Hypothalamus (tissue), 51 donors: ENCODE data around the gene MRPL55.
A peak's percentile ranks its signal among the peaks of the same experiment; 100 is the strongest.

ENCODE experiments used
- DNase-seq, 51 donors: peaks; one replicate each; lab custom pipeline; 2025; lab: John Stamatoyannopoulos, UW

The MRPL55 gene

DNA sequence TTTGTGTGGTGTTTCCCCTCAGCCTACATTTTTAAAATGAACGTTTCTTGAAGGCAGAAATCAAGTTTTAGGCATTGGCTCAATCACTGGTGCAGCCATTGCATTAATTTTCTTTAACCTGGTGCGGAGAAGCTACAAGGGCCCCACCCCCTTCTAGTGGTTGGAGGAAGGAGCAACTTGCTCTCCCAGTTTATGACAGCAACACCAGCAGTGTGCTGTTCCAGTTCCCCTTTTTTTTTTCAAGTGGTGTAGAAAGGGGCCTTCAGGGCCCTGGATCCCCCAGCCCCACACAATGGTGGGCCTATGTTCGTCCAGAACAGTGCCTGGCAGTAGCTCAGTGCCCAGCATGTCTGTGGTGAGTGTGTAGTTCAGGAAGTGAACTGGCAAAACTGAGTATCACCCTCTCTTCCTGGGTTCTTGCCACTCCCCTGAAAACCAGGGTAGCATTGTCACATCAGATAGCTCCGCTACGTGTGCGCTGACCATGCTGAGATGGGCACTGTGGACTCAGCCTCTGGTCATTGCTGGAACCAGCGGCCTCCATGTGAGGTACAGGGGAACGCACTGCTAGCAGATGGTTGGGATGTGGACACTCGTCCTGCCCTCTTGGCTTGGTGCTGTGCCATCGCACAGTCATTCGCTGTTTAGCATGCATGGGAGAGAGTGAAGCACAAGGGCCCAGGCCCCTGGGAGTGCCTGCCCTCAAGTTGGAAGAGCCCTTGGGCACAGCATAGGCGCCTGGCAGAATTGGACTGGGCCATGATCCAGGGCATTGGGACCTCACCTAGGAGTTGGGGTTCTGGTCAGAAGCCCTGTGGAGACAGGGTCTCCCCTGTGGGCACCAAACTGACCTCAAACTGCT, 19.3 kb downstream of the MRPL55 start:
- peak in 1 of 51 donors; percentile 12 for DNase-seq

- no peak for DNase-seq
These were observed 20.3 kb downstream of the MRPL55 start for GRCh38 chr1:228088586-228089498.

DNA sequence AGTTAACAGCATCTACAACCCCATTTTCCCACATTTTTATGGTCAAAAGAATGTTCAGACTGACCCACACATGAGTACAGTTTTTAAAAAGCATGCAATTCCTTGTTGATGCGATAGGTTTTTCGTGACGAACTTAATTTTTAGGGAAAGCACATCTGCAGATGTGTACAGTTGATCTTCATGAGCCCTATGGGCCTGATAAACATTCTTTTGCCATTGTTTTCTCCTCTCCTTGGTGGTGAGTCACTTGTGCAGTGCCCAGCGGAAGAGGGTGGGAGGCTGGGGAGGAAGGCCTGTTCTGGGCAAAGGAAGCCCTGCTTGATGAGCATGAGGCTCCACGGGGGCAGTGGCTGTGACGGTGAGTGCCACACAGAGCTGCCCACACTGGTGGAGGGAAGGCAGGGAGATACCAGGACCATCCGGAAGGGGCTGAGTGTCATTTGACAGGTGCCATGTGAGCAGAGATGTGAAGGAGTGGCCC, 21.3 kb downstream of the MRPL55 start:
- peak in 2 of 51 donors; percentile 24 to 42 for DNase-seq

GRCh38 chr1:228085287-228085951, 23.7 kb downstream of the MRPL55 start:
- no peak for DNase-seq

GRCh38 chr1:228084797-228085196, 24.3 kb downstream of the MRPL55 start:
- DNase-seq, result no peak

DNA sequence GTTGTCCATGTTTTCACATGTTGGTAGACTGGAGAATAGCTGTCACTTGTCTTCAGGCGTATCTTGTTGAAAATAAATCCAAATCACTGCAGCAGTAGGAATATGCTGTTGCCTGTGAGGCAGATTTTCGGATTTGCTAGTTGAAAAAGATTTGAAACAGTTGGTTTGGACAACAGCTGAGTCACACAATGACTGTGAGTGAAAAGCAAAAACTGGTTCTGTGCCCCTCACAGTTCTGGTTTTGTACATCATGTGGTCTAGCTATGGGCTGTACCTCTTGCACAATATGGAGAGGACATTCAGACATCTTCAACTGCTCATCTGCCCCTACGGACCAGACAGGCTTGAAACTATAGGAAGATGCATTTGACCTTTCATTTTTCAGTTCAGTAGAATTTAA, 24.8 kb downstream of the MRPL55 start:
- DNase-seq, result peak in 2 of 51 donors; percentile 8 to 30

DNA sequence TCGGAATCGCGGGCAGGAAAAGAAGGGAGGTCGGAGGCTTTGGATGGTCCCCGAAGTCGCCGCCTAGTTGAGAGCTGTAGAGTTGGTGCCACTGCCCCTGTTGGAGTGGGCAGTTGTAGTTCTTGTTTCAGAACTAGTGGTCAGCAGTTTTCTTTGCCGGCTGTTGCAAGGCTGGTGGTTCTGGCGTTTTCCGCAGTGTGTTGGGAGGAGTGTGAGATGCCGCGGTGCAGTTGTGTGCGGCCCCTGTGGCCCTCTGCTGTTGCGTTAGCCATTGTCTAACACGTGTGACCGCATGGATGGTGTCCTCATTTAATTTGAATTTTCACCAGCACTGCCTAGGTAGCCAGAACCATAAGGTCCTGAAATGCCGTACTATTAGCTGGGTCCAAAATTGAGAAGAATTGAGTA, 25.2 kb downstream of the MRPL55 start:
- peak in 11 of 51 donors; percentile 9 to 42 (median 23) for DNase-seq

DNA sequence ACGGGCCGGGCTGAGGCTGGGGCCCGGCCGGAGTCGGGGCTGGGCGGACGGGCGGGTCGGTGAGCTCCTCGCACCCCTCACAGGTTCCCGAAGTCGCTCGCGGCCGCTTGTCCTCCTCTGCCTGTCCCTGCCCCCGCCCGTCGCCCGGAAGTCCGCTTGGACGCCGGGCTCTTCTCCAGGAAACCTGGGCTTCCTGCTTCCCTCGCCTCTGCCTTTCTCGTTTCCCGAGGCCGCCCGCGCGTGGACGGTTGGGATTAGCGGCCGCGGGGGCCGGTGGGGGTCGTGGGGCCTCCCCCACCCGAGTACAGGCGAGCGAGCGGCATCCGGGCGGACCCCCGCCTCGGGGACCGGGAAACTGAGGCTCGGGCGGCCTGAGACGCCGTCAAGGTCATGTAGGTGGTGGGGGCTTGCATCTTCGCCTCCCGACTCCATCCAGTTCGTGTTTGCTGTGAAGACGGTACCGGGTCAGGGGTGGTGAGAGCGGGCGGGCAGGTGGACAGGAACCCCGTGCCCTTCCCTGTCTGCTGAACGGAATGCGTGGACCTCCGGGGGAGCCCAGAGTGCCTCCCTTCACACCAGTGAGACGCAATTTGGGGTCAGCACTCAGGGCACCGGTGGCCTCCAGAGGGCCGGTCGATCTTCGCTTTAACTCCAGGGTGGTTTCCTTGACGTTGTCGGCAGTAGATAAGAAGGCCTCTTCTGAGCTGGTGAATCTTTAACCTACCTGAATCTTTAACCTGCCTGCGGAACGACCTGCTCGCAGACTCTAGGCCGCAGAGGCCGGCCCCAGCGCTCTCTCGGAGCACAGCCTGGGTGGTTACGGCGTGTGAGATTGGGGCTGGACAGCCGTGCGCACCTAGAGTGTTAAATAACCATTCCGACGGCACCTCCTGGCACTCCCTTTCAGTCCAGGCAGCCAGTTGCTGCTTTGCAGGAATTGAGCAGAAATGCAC, 25.9 kb downstream of the MRPL55 start:
- DNase-seq, result peak in 18 of 51 donors; percentile 16 to 69 (median 54)

DNA sequence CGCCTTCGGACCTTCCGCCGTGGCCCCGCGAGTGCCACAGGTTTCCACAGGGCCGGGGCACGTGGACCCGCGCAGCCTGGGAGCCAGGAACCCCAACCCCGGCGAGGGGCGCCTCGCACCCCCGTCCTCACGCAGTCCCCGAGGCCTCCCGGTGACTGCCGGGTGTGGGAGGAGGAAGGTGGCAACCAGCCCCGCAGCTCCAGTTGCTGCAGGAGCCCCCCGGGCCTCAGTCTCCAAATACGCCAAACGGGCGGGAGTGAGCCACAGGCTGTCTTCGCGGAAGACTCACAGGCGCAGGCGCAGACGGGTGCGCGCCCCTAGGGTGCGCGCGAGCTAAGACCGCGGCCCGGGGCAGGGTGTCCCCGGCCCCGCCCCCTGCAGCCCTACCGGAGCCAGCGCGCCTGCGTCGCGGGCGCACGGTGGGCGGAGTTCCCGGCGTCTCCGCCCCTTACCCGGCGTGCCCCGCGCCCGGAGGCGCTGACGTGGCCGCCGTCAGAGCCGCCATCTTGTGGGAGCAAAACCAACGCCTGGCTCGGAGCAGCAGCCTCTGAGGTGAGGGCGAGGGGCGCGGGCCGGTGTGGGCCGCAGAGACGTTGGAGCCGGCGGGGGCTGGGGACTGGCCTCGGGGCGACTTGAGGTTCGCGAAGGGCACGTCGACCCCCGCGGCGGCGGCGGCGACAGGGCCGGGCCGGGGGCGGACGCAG, 26.7 kb downstream of the MRPL55 start, which contains the start of gene ARF1:
Gene ARF1, plus strand, starts transcription at position 495 of the 704 bp plus-strand sequence. CDS start 14,407 bp downstream, outside the sequence.
- peak; percentile 31 to 95 (median 85) for DNase-seq

GRCh38 chr1:228081578-228082213, 27.4 kb downstream of the MRPL55 start:
- DNase-seq, result peak in 1 of 51 donors; percentile 54

GRCh38 chr1:228081144-228081543, 28.0 kb downstream of the MRPL55 start:
- no peak for DNase-seq

- no peak for DNase-seq
These were observed 29.4 kb downstream of the MRPL55 start for GRCh38 chr1:228079601-228080263.

- DNase-seq, result no peak
These were observed 30.1 kb downstream of the MRPL55 start for GRCh38 chr1:228079013-228079412.

- no peak for DNase-seq
These were observed 31.4 kb downstream of the MRPL55 start for GRCh38 chr1:228077565-228078330.

DNA sequence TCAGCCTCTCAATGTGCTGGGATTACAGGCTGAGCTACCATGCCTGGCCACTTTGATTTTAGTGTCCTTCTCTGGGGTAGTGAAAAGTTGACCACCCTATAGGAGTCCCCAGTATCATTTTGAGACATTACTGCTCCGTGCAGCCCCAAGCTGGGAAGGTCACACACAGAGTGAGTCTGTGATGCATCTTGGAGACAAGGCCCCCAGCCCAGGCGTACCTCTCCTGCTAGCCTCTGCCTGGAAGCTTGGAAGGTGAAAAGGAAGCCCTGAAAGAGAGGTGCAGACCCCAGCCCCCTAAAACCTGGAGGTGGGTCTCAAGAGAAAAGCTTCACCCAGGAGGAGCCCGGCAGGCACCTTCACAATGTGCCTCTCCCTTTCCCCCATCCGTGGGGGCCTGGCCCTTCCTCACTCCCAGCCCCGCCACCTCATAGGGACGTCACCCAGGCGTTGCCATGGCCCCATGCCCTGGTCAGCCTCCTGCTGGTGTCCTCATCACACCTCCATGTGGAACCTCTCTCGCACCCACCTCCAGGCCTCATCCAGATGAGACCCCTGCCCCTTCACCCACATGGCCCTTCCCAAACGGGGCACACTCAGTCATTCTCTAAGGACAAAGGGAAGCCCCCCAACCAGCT, 32.2 kb downstream of the MRPL55 start:
- no peak for DNase-seq

DNA sequence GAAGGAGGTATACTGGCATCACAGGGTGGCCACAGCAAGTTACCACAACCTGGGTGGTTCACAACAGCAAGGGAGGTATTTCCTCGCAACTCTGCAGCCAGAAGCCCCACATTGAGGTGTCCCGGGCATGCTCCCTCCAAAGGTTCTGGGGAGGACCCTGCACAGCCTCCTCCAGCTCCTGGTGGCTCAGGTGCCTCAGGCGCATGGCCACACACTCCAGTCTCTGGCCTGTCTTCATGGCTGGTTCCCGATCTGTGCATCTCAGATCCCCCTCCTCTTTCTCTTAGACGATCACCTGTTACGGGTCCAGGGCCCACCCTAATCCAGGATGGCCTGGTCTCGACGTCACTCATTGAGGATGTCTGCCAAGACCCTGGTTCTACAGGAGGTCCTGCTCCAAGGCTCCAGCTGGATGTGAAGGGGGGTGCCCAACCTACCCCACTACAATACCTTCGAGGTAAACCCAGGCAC, 33.3 kb downstream of the MRPL55 start:
- no peak for DNase-seq
